Esophagus muscularis mucosa (tissue), 4 donors: ENCODE data around the gene SIRPA. TPM values are rescaled to one million over a fixed set of nuclear protein-coding genes. Genes with fewer than 3 reads are reported as not detected.
"Not testable (repeated sequence)": the region's sequence is repeated elsewhere in the genome, so short reads cannot be mapped to it uniquely, and the experiment has no call there.

Experiments
- DNase-seq: peaks from one replicate; pipeline ENCODE4 v3.0.0-alpha.2; 2017; ENCODE audit errors: extremely low spot score
- H3K27ac ChIP-seq, 4 donors: fragments of 200-600 bp; sonication (generic); replicated peaks in 1 of 4; 1 replicate in 3 of 4; 2 replicates in 1 of 4; pipeline ENCODE4 v1.5.1; 2016 to 2019; ENCODE audit warnings: mild to moderate bottlenecking in 1 of 4
- H3K27me3 ChIP-seq, 4 donors: fragments of 200-600 bp; sonication (generic); one replicate each; pipeline versions ENCODE4 v1.5.1 to v1.6.0; 2016 to 2019
- H3K36me3 ChIP-seq, 4 donors: fragments of 200-600 bp; sonication (generic); one replicate each; pipeline ENCODE4 v1.5.1; 2016 to 2019
- H3K4me1 ChIP-seq, 4 donors: fragments of 200-600 bp; sonication (generic); one replicate each; pipeline ENCODE4 v1.5.1; 2016 to 2019
- H3K4me3 ChIP-seq, 4 donors: fragments of 200-600 bp; sonication (generic); 1 replicate in 2 of 4; 2 replicates in 2 of 4; pipeline ENCODE4 v1.5.1; 2016 to 2019; ENCODE audit warnings: mild to moderate bottlenecking in 4 of 4, moderate library complexity in 1 of 4
- H3K9me3 ChIP-seq, 4 donors: fragments of 200-600 bp; sonication (generic); 1 replicate in 3 of 4; 2 replicates in 1 of 4; pipeline ENCODE4 v1.5.1; 2016 to 2019
- CTCF ChIP-seq, 3 experiments: fragments of 200-600 bp in 2 of 3; fragments of 450-650 bp in 1 of 3; sonication (generic) in 2 of 3; IDR thresholded peaks; one replicate each; pipeline ENCODE4 v1.5.1; 2017 to 2019; ENCODE audit warnings: antibody characterized with exemption in 3 of 3, mild to moderate bottlenecking in 2 of 3, moderate library complexity in 1 of 3
- EP300 ChIP-seq: sonication (generic); formaldehyde crosslinking; IDR thresholded peaks from one replicate; pipeline ENCODE4 v1.6.1; 2017; ENCODE audit warnings: antibody characterized with exemption
- POLR2A ChIP-seq: fragments of 450-650 bp; IDR thresholded peaks from one replicate; pipeline ENCODE4 v1.6.1; 2017; ENCODE audit warnings: antibody characterized with exemption, moderate library complexity, mild to moderate bottlenecking, low read depth
- POLR2AphosphoS5 ChIP-seq, 2 donors: sonication (generic); formaldehyde crosslinking; IDR thresholded peaks; one replicate each; pipeline ENCODE4 v1.6.1; 2017; ENCODE audit warnings: antibody characterized with exemption in 2 of 2
- WGBS: methylation state at CpG from one replicate; pipeline ENCODE4 v1.1.5; 2018; 5-methylcytosine and 5-hydroxymethylcytosine counted together
- intact Hi-C: fragments of 100-400 bp; cut with DNase I; formaldehyde crosslinking; loops from one replicate; pipeline ENCODE4 v1.15.1; 2023
- total RNA-seq, 4 donors: library from RNA; depleted of rRNA; stranded (reverse); fragments of >200 nt; gene quantifications; one replicate each; pipeline versions ENCODE4 v1.1.0 to v1.2.1, GENCODE V29; 2016

Gene SIRPA
- total RNA-seq, 4 donors from 2014 or later = 19.5 to 39.8 (median 32.5) TPM

- Histone ChIP-seq H3K27ac (no peak overlapping the region), H3K9me3 (no peaks in the 10 kb centered on the region), H3K4me3 (no peak overlapping the region), H3K27me3 (no peaks in the 10 kb centered on the region), H3K4me1 (peaks cover 0 to 9% (median under 1%) of the 10 kb centered on the region in 4 donors), H3K36me3 (peaks cover 0 to 18% (median 3%) of the 10 kb centered on the region in 4 donors)
- no peak for DNase-seq
- intact Hi-C loops = no loop called here
- 85% methylated on average over 4 of the region's 4 CpGs for WGBS
- TF ChIP-seq POLR2AphosphoS5 (IDR thresholded peaks at IDR 0.05) = no peak
- no peak for TF ChIP-seq CTCF (IDR thresholded peaks at IDR 0.05)
- no peak for TF ChIP-seq POLR2A
- TF ChIP-seq EP300 = no peak
These were observed 13.9 kb downstream of the SIRPA start for GRCh38 chr20:1909097-1909496.

GRCh38 chr20:1911536-1911935 is 16.3 kb downstream of the SIRPA start:
- Histone ChIP-seq H3K27me3 (no peaks in the 10 kb centered on the region), H3K4me3 (no peak overlapping the region), H3K27ac (no peak overlapping the region), H3K9me3 (no peaks in the 10 kb centered on the region), H3K36me3 (peaks cover 6 to 32% (median 17%) of the 10 kb centered on the region in 4 donors), H3K4me1 (peaks cover 0 to 9% (median 0%) of the 10 kb centered on the region in 4 donors)
- no peak for DNase-seq
- intact Hi-C loops = no loop called here
- WGBS = 94% methylated on average over 10 of the region's 10 CpGs
- TF ChIP-seq CTCF (IDR thresholded peaks at IDR 0.05) (no peak), POLR2A (no peak), EP300 (no peak), POLR2AphosphoS5 (IDR thresholded peaks at IDR 0.05) (no peak)

GRCh38 chr20:1912053-1912452 is 16.8 kb downstream of the SIRPA start:
- intact Hi-C loops = no loop called here
- peaks cover 10 to 33% (median 22%) of the 10 kb centered on the region in 4 donors for H3K36me3 ChIP-seq
- H3K9me3 ChIP-seq = no peaks in the 10 kb centered on the region
- 87% methylated on average over 12 of the region's 12 CpGs for WGBS
- no peak overlapping the region for H3K4me3 ChIP-seq
- no peak for TF ChIP-seq CTCF (IDR thresholded peaks at IDR 0.05)
- TF ChIP-seq POLR2AphosphoS5 (IDR thresholded peaks at IDR 0.05) = no peak
- H3K27me3 ChIP-seq = no peaks in the 10 kb centered on the region
- H3K27ac ChIP-seq = no peak overlapping the region
- DNase-seq = no peak
- peaks cover 0 to 9% (median 0%) of the 10 kb centered on the region in 4 donors for H3K4me1 ChIP-seq

- WGBS = 81% methylated on average over 5 of the region's 8 CpGs
- no peak overlapping the region for H3K27ac ChIP-seq
- no peak for DNase-seq
- H3K36me3 ChIP-seq = peaks cover 10 to 35% (median 25%) of the 10 kb centered on the region in 4 donors
- TF ChIP-seq CTCF (IDR thresholded peaks at IDR 0.05) (no peak), EP300 (no peak), POLR2A (no peak), POLR2AphosphoS5 (IDR thresholded peaks at IDR 0.05) (no peak)
- intact Hi-C loops = no loop called here
- H3K27me3 ChIP-seq = no peaks in the 10 kb centered on the region
- no peaks in the 10 kb centered on the region for H3K9me3 ChIP-seq
- no peak overlapping the region for H3K4me3 ChIP-seq
- peaks cover 0 to 9% (median 0%) of the 10 kb centered on the region in 4 donors for H3K4me1 ChIP-seq
These were observed 17.4 kb downstream of the SIRPA start for GRCh38 chr20:1912646-1913045.

- intact Hi-C loops, H3K4me3 ChIP-seq, H3K9me3 ChIP-seq, H3K27me3 ChIP-seq, H3K27ac ChIP-seq, H3K4me1 ChIP-seq, DNase-seq: not testable (repeated sequence)
- 69% methylated on average over 4 of the region's 12 CpGs for WGBS
- H3K36me3 ChIP-seq = peaks cover 10 to 58% (median 23%) of the 10 kb centered on the region in 4 donors
These were observed 20.0 kb downstream of the SIRPA start for GRCh38 chr20:1915233-1915632.
